ENCODE data around the gene TBC1D16.

DNA sequence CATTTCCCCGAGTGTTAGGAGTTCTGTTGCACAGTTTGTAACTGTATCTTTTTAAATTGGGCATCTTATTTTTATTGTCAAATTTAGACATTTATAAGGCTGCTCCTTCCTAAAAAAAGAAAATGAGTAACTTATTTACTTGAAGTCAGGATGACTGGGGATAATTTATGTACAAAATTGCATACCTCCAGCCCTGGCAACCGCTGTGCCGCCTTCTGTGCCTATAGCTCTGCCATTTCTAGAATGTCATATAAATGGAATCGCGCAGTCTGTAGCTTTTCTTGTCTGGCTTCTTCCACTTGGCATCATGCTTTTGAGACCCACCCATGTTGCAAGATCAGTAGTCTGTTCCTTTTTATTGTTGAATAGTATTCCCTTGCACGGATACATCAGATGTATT, 36.7 kb upstream of the TBC1D16 start:
- TF ChIP-seq, protein P1, sequence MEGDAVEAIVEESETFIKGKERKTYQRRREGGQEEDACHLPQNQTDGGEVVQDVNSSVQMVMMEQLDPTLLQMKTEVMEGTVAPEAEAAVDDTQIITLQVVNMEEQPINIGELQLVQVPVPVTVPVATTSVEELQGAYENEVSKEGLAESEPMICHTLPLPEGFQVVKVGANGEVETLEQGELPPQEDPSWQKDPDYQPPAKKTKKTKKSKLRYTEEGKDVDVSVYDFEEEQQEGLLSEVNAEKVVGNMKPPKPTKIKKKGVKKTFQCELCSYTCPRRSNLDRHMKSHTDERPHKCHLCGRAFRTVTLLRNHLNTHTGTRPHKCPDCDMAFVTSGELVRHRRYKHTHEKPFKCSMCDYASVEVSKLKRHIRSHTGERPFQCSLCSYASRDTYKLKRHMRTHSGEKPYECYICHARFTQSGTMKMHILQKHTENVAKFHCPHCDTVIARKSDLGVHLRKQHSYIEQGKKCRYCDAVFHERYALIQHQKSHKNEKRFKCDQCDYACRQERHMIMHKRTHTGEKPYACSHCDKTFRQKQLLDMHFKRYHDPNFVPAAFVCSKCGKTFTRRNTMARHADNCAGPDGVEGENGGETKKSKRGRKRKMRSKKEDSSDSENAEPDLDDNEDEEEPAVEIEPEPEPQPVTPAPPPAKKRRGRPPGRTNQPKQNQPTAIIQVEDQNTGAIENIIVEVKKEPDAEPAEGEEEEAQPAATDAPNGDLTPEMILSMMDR (IDR thresholded peaks at IDR 0.05) = no peak
- TF ChIP-seq NR1H2 (CRISPR knock-in tag; IDR thresholded peaks at IDR 0.05) (no peak), MYBL2 (CRISPR knock-in tag; IDR thresholded peaks at IDR 0.05) (no peak), ESRRA (CRISPR knock-in tag; IDR thresholded peaks at IDR 0.05; ENCODE audit: borderline replicate concordance) (no peak), FOXP1 (CRISPR knock-in tag; IDR thresholded peaks at IDR 0.05; ENCODE audit: borderline replicate concordance) (no peak), AR (CRISPR knock-in tag; IDR thresholded peaks at IDR 0.05) (no peak), GABPB1 (CRISPR knock-in tag; IDR thresholded peaks at IDR 0.05) (no peak), ATF3 (CRISPR knock-in tag; conservative IDR thresholded peaks at IDR 0.05) (no peak), MLX (CRISPR knock-in tag; IDR thresholded peaks at IDR 0.05) (no peak), PREB (CRISPR knock-in tag; IDR thresholded peaks at IDR 0.05; ENCODE audit: borderline replicate concordance) (no peak), SP1 (CRISPR knock-in tag; conservative IDR thresholded peaks at IDR 0.05) (no peak), PRDM15 (CRISPR knock-in tag; IDR thresholded peaks at IDR 0.05) (no peak)
- TF ChIP-seq, protein P2, sequence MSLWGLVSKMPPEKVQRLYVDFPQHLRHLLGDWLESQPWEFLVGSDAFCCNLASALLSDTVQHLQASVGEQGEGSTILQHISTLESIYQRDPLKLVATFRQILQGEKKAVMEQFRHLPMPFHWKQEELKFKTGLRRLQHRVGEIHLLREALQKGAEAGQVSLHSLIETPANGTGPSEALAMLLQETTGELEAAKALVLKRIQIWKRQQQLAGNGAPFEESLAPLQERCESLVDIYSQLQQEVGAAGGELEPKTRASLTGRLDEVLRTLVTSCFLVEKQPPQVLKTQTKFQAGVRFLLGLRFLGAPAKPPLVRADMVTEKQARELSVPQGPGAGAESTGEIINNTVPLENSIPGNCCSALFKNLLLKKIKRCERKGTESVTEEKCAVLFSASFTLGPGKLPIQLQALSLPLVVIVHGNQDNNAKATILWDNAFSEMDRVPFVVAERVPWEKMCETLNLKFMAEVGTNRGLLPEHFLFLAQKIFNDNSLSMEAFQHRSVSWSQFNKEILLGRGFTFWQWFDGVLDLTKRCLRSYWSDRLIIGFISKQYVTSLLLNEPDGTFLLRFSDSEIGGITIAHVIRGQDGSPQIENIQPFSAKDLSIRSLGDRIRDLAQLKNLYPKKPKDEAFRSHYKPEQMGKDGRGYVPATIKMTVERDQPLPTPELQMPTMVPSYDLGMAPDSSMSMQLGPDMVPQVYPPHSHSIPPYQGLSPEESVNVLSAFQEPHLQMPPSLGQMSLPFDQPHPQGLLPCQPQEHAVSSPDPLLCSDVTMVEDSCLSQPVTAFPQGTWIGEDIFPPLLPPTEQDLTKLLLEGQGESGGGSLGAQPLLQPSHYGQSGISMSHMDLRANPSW (CRISPR knock-in tag; conservative IDR thresholded peaks at IDR 0.05; ENCODE audit: low read depth) = no peak
